VCaP (cell line): Measurements from ENCODE around the gene DCLK1.
"Not testable (repeated sequence)": the region's sequence is repeated elsewhere in the genome, so short reads cannot be mapped to it uniquely, and the experiment has no call there.

Experiments used
- H3K27ac ChIP-seq: fragments of 450-650 bp; 2 replicates; pipeline ENCODE4 v1.5.1; 2017
- CTCF ChIP-seq: fragments of 450-650 bp; conservative IDR thresholded peaks from 2 replicates; pipeline ENCODE4 v1.5.1; 2017; ENCODE audit warnings: mild to moderate bottlenecking, moderate library complexity

Gene DCLK1

GRCh38 chr13:35977060-35977459 lies 154.1 kb downstream of the DCLK1 start:
- TF ChIP-seq CTCF = no peak
- no peak overlapping the region for H3K27ac ChIP-seq

- no peak overlapping the region for H3K27ac ChIP-seq
- no peak for TF ChIP-seq CTCF
These were observed 155.1 kb downstream of the DCLK1 start for GRCh38 chr13:35976126-35976525.

- not testable (repeated sequence) for H3K27ac ChIP-seq
These were observed 164.2 kb downstream of the DCLK1 start for GRCh38 chr13:35966951-35967350.

- H3K27ac ChIP-seq = peak overlapping the region; percentile 89
- no peak for TF ChIP-seq CTCF
These were observed 165.2 kb downstream of the DCLK1 start for GRCh38 chr13:35966024-35966423.

- TF ChIP-seq CTCF = no peak
- H3K27ac ChIP-seq = peak overlapping the region; percentile 89
These were observed 165.8 kb downstream of the DCLK1 start for GRCh38 chr13:35965226-35965927.

- TF ChIP-seq CTCF = no peak
- peak overlapping the region; percentile 89 for H3K27ac ChIP-seq
These were observed 166.4 kb downstream of the DCLK1 start for GRCh38 chr13:35964863-35965180.

GRCh38 chr13:35964011-35964862 lies 166.9 kb downstream of the DCLK1 start:
- no peak for TF ChIP-seq CTCF
- peak overlapping the region; percentile 89 for H3K27ac ChIP-seq
